PC-9 (cell line): ENCODE results near the gene HABP2. TPM values are rescaled to one million over a fixed set of nuclear protein-coding genes. Genes with fewer than 3 reads are reported as not detected.

Source experiments
- BruUV-seq: library from RNA; stranded (reverse); fragments of 400-500 nt; replicated peaks from 2 replicates; lab custom pipeline; 2021; lab: Mats Ljungman, UMichigan
- CTCF ChIA-PET: fragments of 300-600 bp; sonication (Branson Sonifier 250); formaldehyde crosslinking; loops from one replicate; lab custom pipeline; 2022; ENCODE audit warnings: antibody characterized with exemption; lab: Charles Lee
- POLR2A ChIA-PET: fragments of 300-600 bp; sonication (Branson Sonifier 250); formaldehyde crosslinking; loops from one replicate; lab custom pipeline; 2022; ENCODE audit warnings: antibody characterized with exemption; ENCODE audit not compliant: unreplicated experiment; lab: Charles Lee
- DNase-seq, 2 experiments: peaks; one replicate each; pipeline versions ENCODE4 v3.0.0 to v3.0.0-alpha.2; 2015 to 2022; ENCODE audit warnings: mixed read lengths in 1 of 2
- H2AFZ ChIP-seq: fragments of 200-600 bp; sonication (generic); 2 replicates; pipeline ENCODE4 v1.8.1; 2017; ENCODE audit warnings: antibody characterized with exemption
- H3F3A ChIP-seq: fragments of 200-600 bp; sonication (generic); 2 replicates; pipeline ENCODE4 v1.8.1; 2017; ENCODE audit warnings: antibody characterized with exemption, mild to moderate bottlenecking, low read depth; ENCODE audit not compliant: insufficient read depth
- H3K27ac ChIP-seq: fragments of 200-600 bp; sonication (generic); 2 replicates; pipeline ENCODE4 v1.6.1; 2016; ENCODE audit warnings: mixed run types
- H3K27me3 ChIP-seq: fragments of 200-600 bp; sonication (generic); 2 replicates; pipeline ENCODE4 v1.6.1; 2016; ENCODE audit warnings: low read depth, mixed run types; ENCODE audit not compliant: insufficient read depth
- H3K36me3 ChIP-seq: fragments of 200-600 bp; sonication (generic); 2 replicates; pipeline ENCODE4 v1.6.1; 2016; ENCODE audit warnings: low read depth, mixed run types
- H3K4me1 ChIP-seq: fragments of 200-600 bp; sonication (generic); replicated peaks from 2 replicates; pipeline ENCODE4 v1.6.1; 2016; ENCODE audit warnings: mixed run types; ENCODE audit not compliant: insufficient read depth
- H3K4me2 ChIP-seq: fragments of 200-600 bp; sonication (generic); 2 replicates; pipeline ENCODE4 v1.6.1; 2017; ENCODE audit warnings: mixed run types
- H3K4me3 ChIP-seq: fragments of 200-600 bp; sonication (generic); 2 replicates; pipeline ENCODE4 v1.6.1; 2016; ENCODE audit warnings: mixed run types
- H3K79me2 ChIP-seq: fragments of 200-600 bp; sonication (generic); 2 replicates; pipeline ENCODE4 v1.6.1; 2017; ENCODE audit warnings: low read depth, mixed run types
- H3K9me2 ChIP-seq: fragments of 200-600 bp; sonication (generic); 2 replicates; pipeline ENCODE4 v1.8.1; 2017; ENCODE audit warnings: mild to moderate bottlenecking; ENCODE audit not compliant: insufficient read depth
- H3K9me3 ChIP-seq: fragments of 200-600 bp; sonication (generic); 2 replicates; pipeline ENCODE4 v1.8.1; 2016; ENCODE audit warnings: low read depth; ENCODE audit not compliant: insufficient read depth
- H4K20me1 ChIP-seq: fragments of 200-600 bp; sonication (generic); 2 replicates; pipeline ENCODE4 v1.8.1; 2017; ENCODE audit not compliant: insufficient read depth
- EZH2 ChIP-seq: fragments of 200-600 bp; sonication (generic); IDR thresholded peaks from 2 replicates; pipeline ENCODE4 v1.8.0; 2017; ENCODE audit warnings: antibody characterized with exemption, low read depth
- intact Hi-C: fragments of 100-400 bp; cut with micrococcal nuclease; formaldehyde crosslinking; loops from one replicate; pipeline ENCODE4 v1.10.0; 2022; ENCODE audit not compliant: unreplicated experiment
- total RNA-seq: library from RNA; stranded (reverse); gene quantifications from 2 replicates; pipeline ENCODE4 v1.2.3, GENCODE V29; 2021
- TF ChIP-seq, protein P1 (sequence below): fragments of 200-600 bp; sonication (generic); conservative IDR thresholded peaks from 2 replicates; pipeline ENCODE4 v1.6.1; 2017; ENCODE audit warnings: mixed run types, antibody characterized with exemption, mild to moderate bottlenecking, moderate library complexity

HABP2 gene
- total RNA-seq, 1 experiment from 2014 or later, result not detected

DNA sequence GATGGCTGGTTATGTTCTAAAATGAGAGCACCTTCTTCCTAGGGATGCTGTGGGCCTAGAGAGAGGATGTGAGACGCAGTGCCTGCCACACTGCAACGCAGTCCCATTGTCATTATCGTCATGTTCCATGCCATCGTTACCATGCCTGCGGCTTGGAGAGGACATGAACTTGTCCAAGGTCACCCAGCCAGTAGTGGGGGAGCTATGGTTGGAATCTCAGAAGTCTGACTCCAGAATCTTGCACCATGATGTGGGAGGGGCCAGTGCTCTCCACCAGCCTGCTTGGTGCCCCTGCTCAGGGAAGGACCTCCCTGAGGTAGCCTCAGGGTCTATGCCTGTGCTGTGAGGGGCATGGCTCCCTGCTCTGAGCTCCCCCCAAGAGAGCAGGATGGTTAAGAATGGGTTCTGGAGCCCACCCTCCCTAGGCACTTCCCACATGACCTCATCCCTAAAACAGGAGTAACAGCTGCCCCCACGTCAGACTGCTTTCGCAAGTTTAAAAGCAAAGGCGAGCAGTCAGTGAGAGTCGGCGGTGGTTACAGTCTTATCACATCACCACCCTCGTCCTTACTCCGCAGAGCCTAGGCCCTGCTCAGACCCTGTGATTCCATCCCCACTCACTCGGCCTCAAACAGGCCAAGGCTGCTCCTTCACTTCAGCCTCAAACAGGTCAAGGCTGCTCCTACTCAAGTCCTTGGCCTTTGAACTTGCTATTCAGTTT is 50.4 kb downstream of the HABP2 start:
- H3K4me3 ChIP-seq, result no peak overlapping the region
- H3K4me1 ChIP-seq, result no peaks in the 10 kb centered on the region
- DNase-seq, result no peak
- H3F3A ChIP-seq, result no peaks in the 10 kb centered on the region
- H3K79me2 ChIP-seq, result no peaks in the 10 kb centered on the region
- BruUV-seq, result no TSS peak
- ChIA-PET CTCF (no interaction called here), POLR2A (no interaction called here)
- H3K27me3 ChIP-seq, result peaks cover 45% of the 10 kb centered on the region
- no peak overlapping the region for H2AFZ ChIP-seq
- H4K20me1 ChIP-seq, result no peaks in the 10 kb centered on the region
- TF ChIP-seq EZH2, result no peak
- TF ChIP-seq, protein P1, sequence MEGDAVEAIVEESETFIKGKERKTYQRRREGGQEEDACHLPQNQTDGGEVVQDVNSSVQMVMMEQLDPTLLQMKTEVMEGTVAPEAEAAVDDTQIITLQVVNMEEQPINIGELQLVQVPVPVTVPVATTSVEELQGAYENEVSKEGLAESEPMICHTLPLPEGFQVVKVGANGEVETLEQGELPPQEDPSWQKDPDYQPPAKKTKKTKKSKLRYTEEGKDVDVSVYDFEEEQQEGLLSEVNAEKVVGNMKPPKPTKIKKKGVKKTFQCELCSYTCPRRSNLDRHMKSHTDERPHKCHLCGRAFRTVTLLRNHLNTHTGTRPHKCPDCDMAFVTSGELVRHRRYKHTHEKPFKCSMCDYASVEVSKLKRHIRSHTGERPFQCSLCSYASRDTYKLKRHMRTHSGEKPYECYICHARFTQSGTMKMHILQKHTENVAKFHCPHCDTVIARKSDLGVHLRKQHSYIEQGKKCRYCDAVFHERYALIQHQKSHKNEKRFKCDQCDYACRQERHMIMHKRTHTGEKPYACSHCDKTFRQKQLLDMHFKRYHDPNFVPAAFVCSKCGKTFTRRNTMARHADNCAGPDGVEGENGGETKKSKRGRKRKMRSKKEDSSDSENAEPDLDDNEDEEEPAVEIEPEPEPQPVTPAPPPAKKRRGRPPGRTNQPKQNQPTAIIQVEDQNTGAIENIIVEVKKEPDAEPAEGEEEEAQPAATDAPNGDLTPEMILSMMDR, result no peak
- intact Hi-C loops, result no loop called here
- no peaks in the 10 kb centered on the region for H3K9me2 ChIP-seq
- no peak overlapping the region for H3K27ac ChIP-seq
- H3K9me3 ChIP-seq, result no peaks in the 10 kb centered on the region
- H3K4me2 ChIP-seq, result no peak overlapping the region
- H3K36me3 ChIP-seq, result no peaks in the 10 kb centered on the region

DNA sequence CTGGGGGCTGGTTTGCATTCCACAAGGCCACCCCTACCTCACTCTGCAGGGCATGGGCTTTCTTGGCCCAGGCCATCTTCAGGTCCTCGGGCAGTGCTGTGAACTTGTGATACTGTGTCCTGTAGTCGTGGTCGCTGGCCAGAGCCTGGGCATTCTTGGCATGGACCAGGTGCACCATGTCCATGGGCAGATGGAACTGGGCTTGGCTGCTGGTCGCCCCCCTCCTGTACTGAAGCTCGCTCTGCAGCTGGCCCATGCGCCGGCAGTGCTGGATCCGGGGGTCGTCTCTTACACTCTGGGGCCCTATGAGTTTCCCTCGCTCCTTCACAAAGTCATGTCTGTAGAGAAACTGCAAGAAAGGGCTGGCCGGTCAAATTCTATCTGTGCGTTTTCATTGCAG is 51.7 kb downstream of the HABP2 start:
- ChIA-PET POLR2A (no interaction called here), CTCF (no interaction called here)
- Histone ChIP-seq H2AFZ (no peak overlapping the region), H3F3A (no peaks in the 10 kb centered on the region), H3K27me3 (peaks cover 32% of the 10 kb centered on the region; the same call in 1 of the 2 replicates), H3K9me2 (no peaks in the 10 kb centered on the region), H3K27ac (no peak overlapping the region), H3K9me3 (no peaks in the 10 kb centered on the region), H3K4me1 (no peaks in the 10 kb centered on the region), H4K20me1 (no peaks in the 10 kb centered on the region), H3K4me3 (no peak overlapping the region), H3K36me3 (no peaks in the 10 kb centered on the region), H3K4me2 (no peak overlapping the region), H3K79me2 (no peaks in the 10 kb centered on the region)
- no peak for TF ChIP-seq EZH2
- TF ChIP-seq, protein P1, result no peak
- BruUV-seq, result no TSS peak
- intact Hi-C loops, result no loop called here
- no peak for DNase-seq

- H3K27me3 ChIP-seq, result peaks cover 30% of the 10 kb centered on the region; the same call in 1 of the 2 replicates
- no peaks in the 10 kb centered on the region for H4K20me1 ChIP-seq
- H3K27ac ChIP-seq, result no peak overlapping the region
- BruUV-seq, result no TSS peak
- CTCF ChIA-PET, result no interaction called here
- no peak overlapping the region for H3K4me3 ChIP-seq
- H3K36me3 ChIP-seq, result no peaks in the 10 kb centered on the region
- POLR2A ChIA-PET, result interaction anchor here (0.5 kb wide), 1 partner anchor 25 kb away, joined by 3 read pairs; no protein-coding TSS in a partner anchor
- no peak for DNase-seq
- H3K4me1 ChIP-seq, result no peaks in the 10 kb centered on the region
- intact Hi-C loops, result no loop called here
- no peak overlapping the region for H3K4me2 ChIP-seq
- no peaks in the 10 kb centered on the region for H3K9me3 ChIP-seq
- H2AFZ ChIP-seq, result no peak overlapping the region
- no peaks in the 10 kb centered on the region for H3F3A ChIP-seq
- no peaks in the 10 kb centered on the region for H3K79me2 ChIP-seq
- H3K9me2 ChIP-seq, result no peaks in the 10 kb centered on the region
- TF ChIP-seq, protein P1, result no peak
- no peak for TF ChIP-seq EZH2
Observed at GRCh38 chr10:113605268-113605978, 52.6 kb downstream of the HABP2 start.
